Rectal smooth muscle tissue (tissue), 1 donor: ENCODE measurements around the gene MGARP.

Source experiments
- H3K27ac ChIP-seq: one replicate; pipeline ENCODE4 v1.7.0; 2013; ENCODE audit warnings: low read depth, low read length, inconsistent platforms
- H3K27me3 ChIP-seq: one replicate; pipeline ENCODE4 v1.7.0; 2013; ENCODE audit warnings: low read length; ENCODE audit not compliant: control insufficient read depth, insufficient read depth
- H3K36me3 ChIP-seq: one replicate; pipeline ENCODE4 v1.7.0; 2013; ENCODE audit warnings: low read length; ENCODE audit not compliant: control insufficient read depth, insufficient read depth
- H3K4me1 ChIP-seq: one replicate; pipeline ENCODE4 v1.7.0; 2013; ENCODE audit warnings: low read length; ENCODE audit not compliant: control insufficient read depth, insufficient read depth
- H3K4me3 ChIP-seq: one replicate; pipeline ENCODE4 v1.7.0; 2013; ENCODE audit warnings: low read length
- H3K9ac ChIP-seq: one replicate; pipeline ENCODE4 v1.7.0; 2013; ENCODE audit warnings: low read length

Gene MGARP

GRCh38 chr4:139311909-139312308 lies 31.9 kb upstream of the MGARP start:
- H3K4me1 ChIP-seq = peaks cover 7% of the 10 kb centered on the region
- H3K36me3 ChIP-seq = no peaks in the 10 kb centered on the region
- no peak overlapping the region for H3K4me3 ChIP-seq
- H3K27ac ChIP-seq = no peak overlapping the region
- H3K9ac ChIP-seq = no peak overlapping the region
- no peaks in the 10 kb centered on the region for H3K27me3 ChIP-seq

DNA sequence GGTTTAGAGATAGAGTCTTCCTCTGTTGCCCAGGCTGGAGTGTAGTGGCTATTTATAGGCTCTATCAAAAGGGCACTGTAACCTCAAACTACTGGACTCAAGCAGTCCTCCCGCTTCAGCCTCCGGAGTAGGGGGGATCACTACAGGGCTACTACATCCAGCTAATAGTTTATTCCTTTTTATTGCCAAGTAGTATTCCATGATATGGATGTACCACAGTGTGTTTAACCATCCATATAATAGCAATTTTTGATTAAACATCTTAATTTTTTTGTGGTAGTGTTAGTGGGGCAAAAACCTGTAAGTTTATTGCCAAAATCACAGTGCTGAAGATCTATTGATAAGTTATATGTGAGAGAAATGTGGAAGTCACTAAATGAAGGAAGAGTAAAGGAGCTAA lies 24.9 kb upstream of the MGARP start:
- H3K9ac ChIP-seq = no peak overlapping the region
- peaks cover 4% of the 10 kb centered on the region for H3K36me3 ChIP-seq
- H3K27ac ChIP-seq = no peak overlapping the region
- no peak overlapping the region for H3K4me3 ChIP-seq
- H3K4me1 ChIP-seq = peaks cover 13% of the 10 kb centered on the region
- no peaks in the 10 kb centered on the region for H3K27me3 ChIP-seq

DNA sequence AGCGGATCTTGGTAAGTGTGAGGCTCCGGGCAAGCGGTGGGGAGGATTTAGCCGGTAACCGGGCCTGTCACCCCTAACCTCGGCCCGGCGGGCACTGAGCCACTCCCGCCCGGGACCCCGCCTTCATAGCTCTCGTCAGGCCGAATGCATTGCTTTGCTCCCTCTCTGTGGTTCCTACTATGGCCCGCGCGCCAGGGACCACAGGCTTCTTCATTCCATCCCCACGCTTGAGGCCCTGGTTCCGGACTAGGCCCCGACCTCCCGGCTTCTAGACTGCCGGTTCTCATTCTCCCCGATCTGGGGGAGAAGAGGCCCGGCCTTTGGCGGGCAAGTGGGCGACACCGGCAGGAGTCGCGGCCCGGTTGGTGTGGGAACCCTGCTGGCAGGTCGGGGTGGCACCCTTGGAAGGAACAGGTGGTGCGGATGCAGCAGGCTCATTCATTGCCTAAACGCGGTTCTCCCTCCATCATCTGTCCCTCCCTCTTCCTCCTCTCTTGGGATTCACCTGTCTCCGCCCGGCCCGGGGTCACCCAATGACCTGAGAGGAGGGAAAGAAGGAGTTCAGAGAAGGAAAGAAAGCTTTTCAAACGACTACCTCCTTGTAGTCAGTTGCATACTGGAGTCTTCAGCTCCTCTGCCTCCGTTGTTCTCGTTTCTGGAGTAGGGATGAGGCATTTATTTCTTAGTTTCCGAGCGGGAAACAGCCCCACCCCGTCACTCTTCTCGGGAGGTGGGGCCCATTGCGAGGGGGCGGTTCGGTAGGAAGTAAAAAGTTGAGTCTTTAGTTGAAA lies 22.0 kb upstream of the MGARP start, which contains the start of gene NDUFC1:
Gene NDUFC1, minus strand, starts transcription at position 657 of the 791 bp plus-strand sequence. CDS start 6,679 bp downstream, outside the sequence.
- H3K9ac ChIP-seq = peak within 1 kb of the TSS; percentile 87
- peaks cover 17% of the 10 kb centered on the region for H3K4me1 ChIP-seq
- peaks cover 4% of the 10 kb centered on the region for H3K36me3 ChIP-seq

GRCh38 chr4:139301113-139301820 lies 21.2 kb upstream of the MGARP start, which contains the start of gene NAA15:
NAA15 (plus strand) TSS chr4:139301505; CDS start chr4:139301778, 273 bp downstream.
- H3K4me3 ChIP-seq = peak within 1 kb of the TSS; percentile 96
- H3K27ac ChIP-seq = peak within 1 kb of the TSS; percentile 98
- peak within 1 kb of the TSS; percentile 100 for H3K9ac ChIP-seq
- no peaks in the 10 kb centered on the region for H3K27me3 ChIP-seq
- H3K4me1 ChIP-seq = peaks cover 17% of the 10 kb centered on the region
- peaks cover 4% of the 10 kb centered on the region for H3K36me3 ChIP-seq

More for the DNA sequence above, 22.0 kb upstream of the MGARP start, which contains the start of gene NDUFC1:
- Histone ChIP-seq H3K27me3 (no peaks in the 10 kb centered on the region), H3K4me3 (peak within 1 kb of the TSS; percentile 96), H3K27ac (peak within 1 kb of the TSS; percentile 98)

- Histone ChIP-seq H3K4me3 (peak overlapping the region; percentile 96), H3K4me1 (peaks cover 20% of the 10 kb centered on the region), H3K27ac (peak overlapping the region; percentile 98)
Observed at GRCh38 chr4:139300431-139301112, 20.5 kb upstream of the MGARP start.

GRCh38 chr4:139299536-139299935 lies 19.5 kb upstream of the MGARP start:
- no peaks in the 10 kb centered on the region for H3K27me3 ChIP-seq
- peak overlapping the region; percentile 15 for H3K4me3 ChIP-seq
- peaks cover 4% of the 10 kb centered on the region for H3K36me3 ChIP-seq
- peaks cover 20% of the 10 kb centered on the region for H3K4me1 ChIP-seq
- no peak overlapping the region for H3K27ac ChIP-seq
- no peak overlapping the region for H3K9ac ChIP-seq

More at GRCh38 chr4:139300431-139301112, 20.5 kb upstream of the MGARP start:
- Histone ChIP-seq H3K36me3 (peaks cover 4% of the 10 kb centered on the region), H3K27me3 (no peaks in the 10 kb centered on the region), H3K9ac (peak overlapping the region; percentile 100)

DNA sequence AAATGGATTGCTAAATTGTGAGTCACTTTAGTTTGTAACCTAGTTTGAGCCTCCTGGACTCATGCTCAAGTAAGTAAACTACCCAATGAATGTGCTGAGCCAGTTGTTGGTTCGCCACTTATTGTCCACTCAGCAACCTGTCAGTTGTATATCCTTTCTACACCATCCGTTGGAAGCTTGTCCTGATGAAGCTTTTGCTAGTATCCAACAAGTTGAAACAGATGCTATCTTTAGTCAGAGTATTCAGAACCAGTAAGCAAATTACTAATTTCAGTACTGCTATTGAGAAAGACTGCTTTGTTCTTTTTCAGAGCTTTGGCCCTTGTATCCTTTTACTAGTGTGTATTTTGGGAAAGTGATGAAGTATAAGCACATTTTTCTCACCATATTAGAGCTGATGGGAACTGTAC lies 17.0 kb upstream of the MGARP start:
- H3K36me3 ChIP-seq = peaks cover 9% of the 10 kb centered on the region
- H3K27ac ChIP-seq = no peak overlapping the region
- H3K9ac ChIP-seq = no peak overlapping the region
- no peak overlapping the region for H3K4me3 ChIP-seq
- peaks cover 13% of the 10 kb centered on the region for H3K4me1 ChIP-seq
- no peaks in the 10 kb centered on the region for H3K27me3 ChIP-seq

DNA sequence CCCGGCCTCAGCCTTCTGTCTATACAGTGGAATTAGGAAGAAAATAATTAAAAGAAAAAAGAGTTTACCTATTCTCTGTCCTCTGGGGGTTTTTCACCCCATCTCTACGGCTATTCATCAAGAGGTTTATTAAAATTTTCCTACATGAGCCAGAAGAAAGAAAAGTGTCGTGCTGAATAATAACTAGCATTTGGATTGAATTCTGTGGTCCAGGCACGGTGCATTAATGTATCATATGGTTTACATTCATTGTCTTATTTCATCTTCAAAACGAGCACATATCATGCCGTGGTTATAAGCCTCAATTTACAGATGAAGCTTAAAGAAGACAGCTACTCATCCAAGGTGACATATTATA lies 15.9 kb upstream of the MGARP start:
- H3K9ac ChIP-seq = no peak overlapping the region
- peaks cover 13% of the 10 kb centered on the region for H3K4me1 ChIP-seq
- H3K27me3 ChIP-seq = no peaks in the 10 kb centered on the region
- peaks cover 4% of the 10 kb centered on the region for H3K36me3 ChIP-seq
- peak overlapping the region; percentile 96 for H3K4me3 ChIP-seq
- H3K27ac ChIP-seq = peak overlapping the region; percentile 25

DNA sequence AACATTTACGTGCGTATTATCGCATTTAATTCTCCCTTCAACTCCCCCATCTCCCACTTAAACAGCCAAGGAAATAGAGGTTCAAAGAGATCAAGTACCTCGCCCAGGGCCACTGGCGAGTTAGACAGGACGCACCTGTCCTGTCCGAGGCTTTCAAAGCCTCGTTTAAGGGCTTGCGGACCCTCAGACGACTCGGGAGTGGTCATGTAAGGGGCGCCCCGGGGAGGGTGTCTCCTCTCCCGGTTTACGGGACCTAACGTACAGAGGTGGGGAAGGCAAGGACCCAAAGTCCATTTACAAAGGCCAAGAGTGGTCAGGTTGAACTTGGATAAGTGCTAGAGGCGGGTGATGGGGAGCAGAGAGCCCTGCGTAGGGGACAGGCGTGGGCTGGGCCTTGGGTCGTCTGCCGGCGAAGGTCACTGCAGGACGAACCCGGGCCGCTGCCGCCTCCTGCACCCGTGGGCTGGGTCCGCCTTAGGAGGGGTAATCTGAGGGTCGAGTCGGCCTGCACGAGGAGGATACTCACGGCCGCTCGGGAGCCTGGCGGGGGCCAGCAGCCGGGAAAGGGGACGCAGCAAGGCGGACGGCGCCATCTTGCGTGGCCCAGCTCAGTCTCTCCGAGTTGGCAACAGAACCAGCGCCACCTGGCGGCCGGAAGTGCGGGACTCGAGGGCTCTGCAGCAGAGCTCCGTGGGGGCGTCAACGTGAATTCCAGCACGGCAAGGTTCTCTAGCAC lies 15.3 kb upstream of the MGARP start:
- H3K9ac ChIP-seq = peak overlapping the region; percentile 92
- H3K4me1 ChIP-seq = peaks cover 11% of the 10 kb centered on the region
- H3K4me3 ChIP-seq = peak overlapping the region; percentile 96
- no peaks in the 10 kb centered on the region for H3K27me3 ChIP-seq
- H3K36me3 ChIP-seq = peaks cover 4% of the 10 kb centered on the region
- peak overlapping the region; percentile 87 for H3K27ac ChIP-seq

GRCh38 chr4:139286186-139286698 lies 6.2 kb upstream of the MGARP start:
- Histone ChIP-seq H3K27ac (no peak overlapping the region), H3K9ac (no peak overlapping the region), H3K27me3 (no peaks in the 10 kb centered on the region), H3K4me3 (no peak overlapping the region), H3K36me3 (no peaks in the 10 kb centered on the region), H3K4me1 (no peaks in the 10 kb centered on the region)

DNA sequence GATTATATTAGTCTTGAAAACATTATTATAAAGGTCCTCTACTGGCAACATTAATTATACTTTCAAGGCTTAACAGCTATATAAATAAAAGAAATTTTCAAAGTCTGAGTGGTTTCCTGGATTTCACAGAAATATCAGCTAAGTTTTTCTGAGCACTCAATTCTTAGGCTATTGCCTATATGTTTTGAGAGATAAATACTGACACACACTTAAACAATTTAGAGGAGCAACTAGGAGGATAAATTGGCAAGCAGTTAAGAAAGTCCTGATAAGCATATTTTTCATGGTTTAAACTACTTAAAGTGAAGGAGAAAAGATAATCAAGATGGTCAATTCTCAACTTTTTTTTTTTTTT lies 2.7 kb upstream of the MGARP start:
- Histone ChIP-seq H3K9ac (no peak overlapping the region), H3K27me3 (no peaks in the 10 kb centered on the region), H3K4me1 (no peaks in the 10 kb centered on the region), H3K4me3 (no peak overlapping the region), H3K27ac (no peak overlapping the region), H3K36me3 (no peaks in the 10 kb centered on the region)
